Left ventricle myocardium inferior (tissue), 1 donor: ENCODE measurements around the gene SALL1. TPM values are rescaled to one million over a fixed set of nuclear protein-coding genes. Genes with fewer than 3 reads are reported as not detected.

Source experiments
- DNase-seq: peaks from one replicate; pipeline ENCODE4 v3.0.0-alpha.2; 2020
- H3K27ac ChIP-seq: fragments of 200-600 bp; replicated peaks from 2 replicates; pipeline ENCODE4 v1.8.0; 2021
- H3K27me3 ChIP-seq: fragments of 200-600 bp; 2 replicates; pipeline ENCODE4 v1.8.0; 2021; ENCODE audit warnings: low read depth
- H3K36me3 ChIP-seq: fragments of 200-600 bp; 2 replicates; pipeline ENCODE4 v1.8.0; 2021
- H3K4me1 ChIP-seq: fragments of 200-600 bp; 2 replicates; pipeline ENCODE4 v1.8.0; 2021
- H3K4me3 ChIP-seq: fragments of 200-600 bp; 2 replicates; pipeline ENCODE4 v1.8.0; 2021; ENCODE audit warnings: mild to moderate bottlenecking, moderate library complexity
- H3K9me3 ChIP-seq: fragments of 200-600 bp; replicated peaks from 2 replicates; pipeline ENCODE4 v1.8.0; 2021
- intact Hi-C: fragments of 100-400 bp; cut with micrococcal nuclease; formaldehyde crosslinking; loops from one replicate; pipeline ENCODE4 v1.11.0; 2022
- total RNA-seq: library from RNA; stranded (reverse); fragmentation: NEBNext Ultra II Directional; extraction: Animal tissue kit (Norgen Biotek cat#: 25700); gene quantifications from one replicate; pipeline ENCODE4 v1.2.1, GENCODE V29; 2021
- TF ChIP-seq, protein P1 (sequence below): fragments of 200-600 bp; IDR thresholded peaks from 2 replicates; pipeline ENCODE4 v1.8.0; 2021; ENCODE audit warnings: antibody characterized with exemption, mild to moderate bottlenecking, borderline replicate concordance
- donor health status: DM: no; HTN: yes; CAD: no; lungs with severe emphysema.

The SALL1 gene
- total RNA-seq, 1 donor from 2014 or later, result 1.3 TPM

DNA sequence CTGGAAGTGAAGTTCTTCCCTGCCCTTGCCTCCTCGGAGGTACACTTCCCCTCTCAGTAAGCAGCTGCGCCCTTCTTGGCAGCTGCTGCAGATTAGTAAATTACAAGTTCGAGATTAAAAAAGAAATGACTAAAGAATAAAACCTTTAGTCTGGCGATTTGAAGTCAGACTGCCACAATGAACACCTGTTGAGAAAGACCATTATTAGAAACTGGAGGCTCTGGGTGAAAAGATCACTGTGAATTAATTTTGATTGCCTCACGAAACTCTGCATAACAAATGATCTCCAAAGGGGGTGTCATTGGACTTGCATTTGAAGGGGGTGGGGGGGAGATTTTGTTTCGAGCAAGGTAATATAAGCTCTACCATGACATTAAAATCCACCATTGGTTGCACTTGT, 39.3 kb downstream of the SALL1 start:
- DNase-seq, result no peak
- Histone ChIP-seq H3K4me1 (no peaks in the 10 kb centered on the region), H3K4me3 (no peak overlapping the region), H3K9me3 (peaks cover 5% of the 10 kb centered on the region), H3K27ac (no peak overlapping the region), H3K36me3 (no peaks in the 10 kb centered on the region), H3K27me3 (peaks cover 86% of the 10 kb centered on the region)
- intact Hi-C loops, result no loop called here
- TF ChIP-seq, protein P1, sequence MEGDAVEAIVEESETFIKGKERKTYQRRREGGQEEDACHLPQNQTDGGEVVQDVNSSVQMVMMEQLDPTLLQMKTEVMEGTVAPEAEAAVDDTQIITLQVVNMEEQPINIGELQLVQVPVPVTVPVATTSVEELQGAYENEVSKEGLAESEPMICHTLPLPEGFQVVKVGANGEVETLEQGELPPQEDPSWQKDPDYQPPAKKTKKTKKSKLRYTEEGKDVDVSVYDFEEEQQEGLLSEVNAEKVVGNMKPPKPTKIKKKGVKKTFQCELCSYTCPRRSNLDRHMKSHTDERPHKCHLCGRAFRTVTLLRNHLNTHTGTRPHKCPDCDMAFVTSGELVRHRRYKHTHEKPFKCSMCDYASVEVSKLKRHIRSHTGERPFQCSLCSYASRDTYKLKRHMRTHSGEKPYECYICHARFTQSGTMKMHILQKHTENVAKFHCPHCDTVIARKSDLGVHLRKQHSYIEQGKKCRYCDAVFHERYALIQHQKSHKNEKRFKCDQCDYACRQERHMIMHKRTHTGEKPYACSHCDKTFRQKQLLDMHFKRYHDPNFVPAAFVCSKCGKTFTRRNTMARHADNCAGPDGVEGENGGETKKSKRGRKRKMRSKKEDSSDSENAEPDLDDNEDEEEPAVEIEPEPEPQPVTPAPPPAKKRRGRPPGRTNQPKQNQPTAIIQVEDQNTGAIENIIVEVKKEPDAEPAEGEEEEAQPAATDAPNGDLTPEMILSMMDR, result no peak

- TF ChIP-seq, protein P1, result no peak
- Histone ChIP-seq H3K4me1 (no peaks in the 10 kb centered on the region), H3K27ac (no peak overlapping the region), H3K4me3 (no peak overlapping the region), H3K9me3 (peaks cover 5% of the 10 kb centered on the region), H3K27me3 (peaks cover 78% of the 10 kb centered on the region), H3K36me3 (no peaks in the 10 kb centered on the region)
- intact Hi-C loops, result no loop called here
- no peak for DNase-seq
Observed at GRCh38 chr16:51110700-51111157, 40.3 kb downstream of the SALL1 start.

GRCh38 chr16:51109173-51109572, 41.9 kb downstream of the SALL1 start:
- Histone ChIP-seq H3K36me3 (no peaks in the 10 kb centered on the region), H3K4me1 (no peaks in the 10 kb centered on the region), H3K27ac (no peak overlapping the region), H3K4me3 (no peak overlapping the region), H3K27me3 (peaks cover 64% of the 10 kb centered on the region), H3K9me3 (peaks cover 5% of the 10 kb centered on the region)
- intact Hi-C loops, result no loop called here
- TF ChIP-seq, protein P1, result no peak
- no peak for DNase-seq

GRCh38 chr16:51107742-51108141, 43.3 kb downstream of the SALL1 start:
- intact Hi-C loops, result no loop called here
- peaks cover 63% of the 10 kb centered on the region for H3K27me3 ChIP-seq
- H3K4me1 ChIP-seq, result no peaks in the 10 kb centered on the region
- H3K36me3 ChIP-seq, result no peaks in the 10 kb centered on the region
- H3K9me3 ChIP-seq, result peaks cover 5% of the 10 kb centered on the region
- TF ChIP-seq, protein P1, result no peak
- no peak for DNase-seq
- no peak overlapping the region for H3K4me3 ChIP-seq
- H3K27ac ChIP-seq, result no peak overlapping the region

DNA sequence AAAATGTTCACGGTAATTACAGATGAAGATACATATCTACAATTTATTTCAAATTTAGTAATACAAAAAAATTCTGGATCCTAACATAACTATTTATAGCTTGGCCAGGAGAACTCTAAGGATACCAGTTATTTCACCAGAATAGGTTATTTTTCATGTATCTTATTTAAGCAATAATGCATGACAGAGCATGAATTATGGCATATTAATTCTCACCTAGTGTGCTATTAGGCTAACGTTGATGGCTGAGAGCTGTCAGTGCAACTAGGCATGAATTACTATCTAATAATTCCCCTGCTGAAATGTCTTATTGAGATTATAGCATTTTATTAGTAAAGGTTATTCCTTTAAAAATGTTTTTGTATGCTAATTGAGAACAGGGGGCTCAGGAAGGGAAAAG, 44.5 kb downstream of the SALL1 start:
- peaks cover 55% of the 10 kb centered on the region for H3K27me3 ChIP-seq
- no peaks in the 10 kb centered on the region for H3K4me1 ChIP-seq
- no peak overlapping the region for H3K27ac ChIP-seq
- intact Hi-C loops, result no loop called here
- H3K4me3 ChIP-seq, result no peak overlapping the region
- TF ChIP-seq, protein P1, result no peak
- DNase-seq, result no peak
- no peaks in the 10 kb centered on the region for H3K36me3 ChIP-seq
- peaks cover 5% of the 10 kb centered on the region for H3K9me3 ChIP-seq
